Measurements from ENCODE around the gene RUBCN. TPM values are rescaled to one million over a fixed set of nuclear protein-coding genes. Genes with fewer than 3 reads are reported as not detected.
A peak's percentile ranks its signal among the peaks of the same experiment; 100 is the strongest.

The RUBCN gene
- total RNA-seq, 1 donor from 2014 or later: 46.1 TPM

- H3K36me3 Mint-ChIP-seq (ENCODE audit: unreplicated experiment): no peaks in the 10 kb centered on the region
- H3K4me1 Mint-ChIP-seq (ENCODE audit: low read depth, unreplicated experiment): peaks cover 4% of the 10 kb centered on the region
- H3K27ac Mint-ChIP-seq (ENCODE audit: unreplicated experiment): no peak overlapping the region
- peaks cover 11% of the 10 kb centered on the region for H3K9me3 Mint-ChIP-seq (ENCODE audit: unreplicated experiment)
- DNase-seq: no peak
- H3K4me3 Mint-ChIP-seq (ENCODE audit: unreplicated experiment): no peak overlapping the region
- no peak for TF ChIP-seq CTCF (IDR thresholded peaks at IDR 0.05; ENCODE audit: partially characterized antibody, unreplicated experiment)
- H3K27me3 Mint-ChIP-seq (ENCODE audit: unreplicated experiment): peaks cover 4% of the 10 kb centered on the region
Observed at GRCh38 chr3:197746209-197746608, 9.5 kb upstream of the RUBCN start.

- TF ChIP-seq CTCF (IDR thresholded peaks at IDR 0.05; ENCODE audit: partially characterized antibody, unreplicated experiment): no peak
- Mint-ChIP-seq H3K36me3 (ENCODE audit: unreplicated experiment) (no peaks in the 10 kb centered on the region), H3K9me3 (ENCODE audit: unreplicated experiment) (no peaks in the 10 kb centered on the region), H3K4me3 (ENCODE audit: unreplicated experiment) (no peak overlapping the region), H3K27ac (ENCODE audit: unreplicated experiment) (no peak overlapping the region), H3K27me3 (ENCODE audit: unreplicated experiment) (no peaks in the 10 kb centered on the region), H3K4me1 (ENCODE audit: low read depth, unreplicated experiment) (no peaks in the 10 kb centered on the region)
- no peak for DNase-seq
Observed at GRCh38 chr3:197742787-197743186, 6.1 kb upstream of the RUBCN start.

- no peak for DNase-seq
- H3K36me3 Mint-ChIP-seq (ENCODE audit: unreplicated experiment): no peaks in the 10 kb centered on the region
- peaks cover 4% of the 10 kb centered on the region for H3K9me3 Mint-ChIP-seq (ENCODE audit: unreplicated experiment)
- no peak for TF ChIP-seq CTCF (IDR thresholded peaks at IDR 0.05; ENCODE audit: partially characterized antibody, unreplicated experiment)
- peak overlapping the region; percentile 80 for H3K27ac Mint-ChIP-seq (ENCODE audit: unreplicated experiment)
- H3K4me1 Mint-ChIP-seq (ENCODE audit: low read depth, unreplicated experiment): peaks cover 3% of the 10 kb centered on the region
- peak overlapping the region; percentile 96 for H3K4me3 Mint-ChIP-seq (ENCODE audit: unreplicated experiment)
- H3K27me3 Mint-ChIP-seq (ENCODE audit: unreplicated experiment): no peaks in the 10 kb centered on the region
Observed at GRCh38 chr3:197737749-197738462, 1.2 kb upstream of the RUBCN start.

GRCh38 chr3:197737319-197737649 is 580 bp upstream of the RUBCN start:
- TF ChIP-seq CTCF (IDR thresholded peaks at IDR 0.05; ENCODE audit: partially characterized antibody, unreplicated experiment): no peak
- peaks cover 2% of the 10 kb centered on the region for H3K27me3 Mint-ChIP-seq (ENCODE audit: unreplicated experiment)
- no peaks in the 10 kb centered on the region for H3K36me3 Mint-ChIP-seq (ENCODE audit: unreplicated experiment)
- DNase-seq: no peak
- H3K4me3 Mint-ChIP-seq (ENCODE audit: unreplicated experiment): peak overlapping the region; percentile 96
- peak overlapping the region; percentile 80 for H3K27ac Mint-ChIP-seq (ENCODE audit: unreplicated experiment)
- H3K4me1 Mint-ChIP-seq (ENCODE audit: low read depth, unreplicated experiment): peaks cover 3% of the 10 kb centered on the region
- peaks cover 4% of the 10 kb centered on the region for H3K9me3 Mint-ChIP-seq (ENCODE audit: unreplicated experiment)

GRCh38 chr3:197736010-197736490 is 654 bp downstream of the RUBCN start:
- H3K9me3 Mint-ChIP-seq (ENCODE audit: unreplicated experiment): peaks cover 4% of the 10 kb centered on the region
- peak overlapping the region; percentile 100 for H3K4me3 Mint-ChIP-seq (ENCODE audit: unreplicated experiment)
- no peak for TF ChIP-seq CTCF (IDR thresholded peaks at IDR 0.05; ENCODE audit: partially characterized antibody, unreplicated experiment)
- peaks cover 6% of the 10 kb centered on the region for H3K4me1 Mint-ChIP-seq (ENCODE audit: low read depth, unreplicated experiment)
- peak overlapping the region; percentile 77 for H3K27ac Mint-ChIP-seq (ENCODE audit: unreplicated experiment)
- H3K36me3 Mint-ChIP-seq (ENCODE audit: unreplicated experiment): no peaks in the 10 kb centered on the region
- peak; percentile 24 for DNase-seq
- H3K27me3 Mint-ChIP-seq (ENCODE audit: unreplicated experiment): peaks cover 3% of the 10 kb centered on the region
